HG03439 (cell line): ENCODE measurements around the gene TMCC1.
"Not testable (repeated sequence)": the region's sequence is repeated elsewhere in the genome, so short reads cannot be mapped to it uniquely, and the experiment has no call there.

Experiments
- ATAC-seq: cut with Tn5 transposase; IDR thresholded peaks from one replicate; pipeline ENCODE4 v1.9.1; 2021; ENCODE audit warnings: mild to moderate bottlenecking, moderate library complexity; ENCODE audit not compliant: unreplicated experiment

Gene TMCC1

GRCh38 chr3:129777806-129778205 lies 115.7 kb downstream of the TMCC1 start:
- ATAC-seq = no peak

GRCh38 chr3:129775870-129776269 lies 117.6 kb downstream of the TMCC1 start:
- no peak for ATAC-seq

GRCh38 chr3:129773691-129774663 lies 119.5 kb downstream of the TMCC1 start:
- no peak for ATAC-seq

- ATAC-seq = no peak
Measured at GRCh38 chr3:129770604-129771003, 122.9 kb downstream of the TMCC1 start.

GRCh38 chr3:129769616-129770015 lies 123.9 kb downstream of the TMCC1 start:
- ATAC-seq = no peak

GRCh38 chr3:129768728-129769127 lies 124.8 kb downstream of the TMCC1 start:
- ATAC-seq = no peak

GRCh38 chr3:129766135-129766534 lies 127.4 kb downstream of the TMCC1 start:
- ATAC-seq = no peak

GRCh38 chr3:129764090-129764489 lies 129.4 kb downstream of the TMCC1 start:
- no peak for ATAC-seq

- no peak for ATAC-seq
Measured at GRCh38 chr3:129758785-129759320, 134.7 kb downstream of the TMCC1 start.

GRCh38 chr3:129758306-129758705 lies 135.2 kb downstream of the TMCC1 start:
- no peak for ATAC-seq

- ATAC-seq = no peak
Measured at GRCh38 chr3:129756871-129757270, 136.6 kb downstream of the TMCC1 start.

GRCh38 chr3:129751105-129751504 lies 142.4 kb downstream of the TMCC1 start:
- not testable (repeated sequence) for ATAC-seq

- ATAC-seq = no peak
Measured at GRCh38 chr3:129749692-129750091, 143.8 kb downstream of the TMCC1 start.

- ATAC-seq = no peak
Measured at GRCh38 chr3:129747992-129748391, 145.5 kb downstream of the TMCC1 start.

GRCh38 chr3:129747136-129747535 lies 146.4 kb downstream of the TMCC1 start:
- ATAC-seq = no peak

GRCh38 chr3:129746629-129747028 lies 146.9 kb downstream of the TMCC1 start:
- ATAC-seq = no peak

GRCh38 chr3:129745253-129745652 lies 148.3 kb downstream of the TMCC1 start:
- no peak for ATAC-seq

GRCh38 chr3:129741794-129742193 lies 151.7 kb downstream of the TMCC1 start:
- no peak for ATAC-seq

- no peak for ATAC-seq
Measured at GRCh38 chr3:129740090-129740489, 153.4 kb downstream of the TMCC1 start.

GRCh38 chr3:129739634-129740033 lies 153.9 kb downstream of the TMCC1 start:
- ATAC-seq = no peak

GRCh38 chr3:129738172-129738571 lies 155.3 kb downstream of the TMCC1 start:
- ATAC-seq = no peak

- no peak for ATAC-seq
Measured at GRCh38 chr3:129736070-129736469, 157.4 kb downstream of the TMCC1 start.
